Adrenal gland (tissue), 12 donors: Measurements from ENCODE around the gene TLK1. TPM values are rescaled to one million over a fixed set of nuclear protein-coding genes. Genes with fewer than 3 reads are reported as not detected.

Source experiments
- DNase-seq, 7 donors: peaks; one replicate each; pipeline ENCODE4 v3.0.0-alpha.2; 2019 to 2020
- H3K27ac ChIP-seq, 5 donors: fragments of 200-600 bp; sonication (generic) in 4 of 5; 1 replicate in 3 of 5; 2 replicates in 2 of 5; pipeline versions ENCODE4 v1.5.1 to v1.8.0; 2016 to 2020; ENCODE audit warnings: mild to moderate bottlenecking in 1 of 5
- H3K27me3 ChIP-seq: fragments of 200-600 bp; 2 replicates; pipeline ENCODE4 v1.8.0; 2021
- H3K36me3 ChIP-seq, 2 donors: fragments of 200-600 bp; replicated peaks in 1 of 2; 1 replicate in 1 of 2; 2 replicates in 1 of 2; pipeline versions ENCODE4 v1.5.1 to v1.8.0; 2018 to 2022
- H3K4me1 ChIP-seq, 2 donors: fragments of 200-600 bp; replicated peaks in 1 of 2; 1 replicate in 1 of 2; 2 replicates in 1 of 2; pipeline versions ENCODE4 v1.5.1 to v1.8.0; 2018 to 2021
- H3K4me3 ChIP-seq, 4 donors: fragments of 200-600 bp; sonication (generic) in 3 of 4; one replicate each; pipeline ENCODE4 v1.5.1; 2016 to 2018
- H3K9me3 ChIP-seq, 3 donors: fragments of 200-600 bp; sonication (generic) in 1 of 3; replicated peaks in 1 of 3; 1 replicate in 2 of 3; 2 replicates in 1 of 3; pipeline versions ENCODE4 v1.5.1 to v1.8.0; 2016 to 2021
- POLR2A ChIP-seq, 2 donors: fragments of 450-650 bp; IDR thresholded peaks; one replicate each; pipeline ENCODE4 v1.6.1; 2017; ENCODE audit warnings: antibody characterized with exemption in 2 of 2, mild to moderate bottlenecking in 2 of 2, moderate library complexity in 1 of 2
- WGBS, 4 donors: extraction: QIAGEN DNeasy Blood & Tissue Kit in 2 of 4; methylation state at CpG; one replicate each; pipeline versions ENCODE4 v1.1.5 to v1.1.7; 2013 to 2017; 5-methylcytosine and 5-hydroxymethylcytosine counted together
- intact Hi-C, 2 donors: fragments of 100-400 bp; cut with DNase I; formaldehyde crosslinking; loops; one replicate each; pipeline versions ENCODE4 v1.14.1 to v1.15.0; 2022 to 2023
- polyA plus RNA-seq, 3 donors: library from polyadenylated mRNA; stranded (reverse); fragments of 200-250 nt in 2 of 3; fragments of 350-450 nt in 1 of 3; fragmentation: Illumina TruSeq in 1 of 3; extraction: RNeasy Lipid Tissue Mini Kit (QIAGEN cat#74804) in 1 of 3; gene quantifications; one replicate each; pipeline ENCODE4 v1.2.3, GENCODE V29; 2013 to 2014
- total RNA-seq, 9 donors: library from RNA; depleted of rRNA in 4 of 9; stranded (reverse); fragments of >200 nt in 4 of 9; fragments of 120-200 nt in 1 of 9; fragmentation: NEBNext Ultra II Directional in 1 of 9; extraction: Animal tissue kit (Norgen Biotek cat#: 25700) in 1 of 9; gene quantifications; one replicate each; pipeline versions ENCODE4 v1.1.0 to v1.2.4, GENCODE V29; 2013 to 2023
- TF ChIP-seq, protein P1 (sequence below), 6 experiments: fragments of 450-650 bp in 4 of 6; fragments of 200-600 bp in 2 of 6; sonication (generic) in 1 of 6; IDR thresholded peaks; 1 replicate in 5 of 6; 2 replicates in 1 of 6; pipeline versions ENCODE4 v1.5.1 to v1.8.0; 2016 to 2021; ENCODE audit warnings: antibody characterized with exemption in 6 of 6, mild to moderate bottlenecking in 2 of 6, moderate library complexity in 1 of 6
- donor health status: healthy with polysubstance abuse.
- donor health status: Bipolar disorder and iron deficiency.
- donor health status: DM: yes; HTN: yes; CAD: no.
- donor health status: DM: no; HTN: no; CAD: no.
- donor health status: DM: no; HTN: no; CAD: no.
- donor health status: DM: yes; HTN: yes; CAD: no.

The TLK1 gene
- total and polyA plus RNA-seq, 12 donors = 16.5 to 84.0 (median 47.3) TPM

DNA sequence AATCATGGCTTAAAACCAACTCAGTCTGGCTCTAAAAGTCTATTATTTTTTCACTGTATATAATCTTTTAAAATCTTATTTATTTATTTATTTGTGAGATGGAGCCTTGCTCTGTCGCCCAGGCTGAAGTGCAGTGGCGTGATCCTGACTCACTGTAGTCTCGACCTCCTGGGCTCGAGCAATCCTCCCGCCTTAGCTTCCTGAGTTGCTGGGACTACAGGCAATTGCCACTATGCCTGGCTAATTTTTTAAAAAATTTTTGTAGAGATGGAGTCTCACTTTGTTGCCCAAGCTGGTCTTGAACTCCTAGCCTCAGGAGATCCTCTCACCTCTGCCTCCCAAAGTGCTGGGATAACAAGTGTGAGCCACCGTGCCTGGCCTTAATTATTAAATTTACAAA lies 217.1 kb downstream of the TLK1 start:
- TF ChIP-seq, protein P1, sequence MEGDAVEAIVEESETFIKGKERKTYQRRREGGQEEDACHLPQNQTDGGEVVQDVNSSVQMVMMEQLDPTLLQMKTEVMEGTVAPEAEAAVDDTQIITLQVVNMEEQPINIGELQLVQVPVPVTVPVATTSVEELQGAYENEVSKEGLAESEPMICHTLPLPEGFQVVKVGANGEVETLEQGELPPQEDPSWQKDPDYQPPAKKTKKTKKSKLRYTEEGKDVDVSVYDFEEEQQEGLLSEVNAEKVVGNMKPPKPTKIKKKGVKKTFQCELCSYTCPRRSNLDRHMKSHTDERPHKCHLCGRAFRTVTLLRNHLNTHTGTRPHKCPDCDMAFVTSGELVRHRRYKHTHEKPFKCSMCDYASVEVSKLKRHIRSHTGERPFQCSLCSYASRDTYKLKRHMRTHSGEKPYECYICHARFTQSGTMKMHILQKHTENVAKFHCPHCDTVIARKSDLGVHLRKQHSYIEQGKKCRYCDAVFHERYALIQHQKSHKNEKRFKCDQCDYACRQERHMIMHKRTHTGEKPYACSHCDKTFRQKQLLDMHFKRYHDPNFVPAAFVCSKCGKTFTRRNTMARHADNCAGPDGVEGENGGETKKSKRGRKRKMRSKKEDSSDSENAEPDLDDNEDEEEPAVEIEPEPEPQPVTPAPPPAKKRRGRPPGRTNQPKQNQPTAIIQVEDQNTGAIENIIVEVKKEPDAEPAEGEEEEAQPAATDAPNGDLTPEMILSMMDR (IDR thresholded peaks at IDR 0.05) = no peak
- no peak for TF ChIP-seq POLR2A (IDR thresholded peaks at IDR 0.05)
- Histone ChIP-seq H3K4me3 (no peak overlapping the region), H3K4me1 (peaks cover 15 to 75% of the 10 kb centered on the region in 2 donors), H3K36me3 (no peaks in the 10 kb centered on the region), H3K27ac (peak overlapping the region in 3 of 5 donors; percentile 32 to 48 (median 40)), H3K9me3 (no peaks in the 10 kb centered on the region), H3K27me3 (no peaks in the 10 kb centered on the region)
- peak in 1 of 7 donors; percentile 19 for DNase-seq
- intact Hi-C loops = no loop called here
- WGBS, 4 donors = 51 to 84% (median 63%) methylated on average over 5 to 6 of the region's 6 CpGs

DNA sequence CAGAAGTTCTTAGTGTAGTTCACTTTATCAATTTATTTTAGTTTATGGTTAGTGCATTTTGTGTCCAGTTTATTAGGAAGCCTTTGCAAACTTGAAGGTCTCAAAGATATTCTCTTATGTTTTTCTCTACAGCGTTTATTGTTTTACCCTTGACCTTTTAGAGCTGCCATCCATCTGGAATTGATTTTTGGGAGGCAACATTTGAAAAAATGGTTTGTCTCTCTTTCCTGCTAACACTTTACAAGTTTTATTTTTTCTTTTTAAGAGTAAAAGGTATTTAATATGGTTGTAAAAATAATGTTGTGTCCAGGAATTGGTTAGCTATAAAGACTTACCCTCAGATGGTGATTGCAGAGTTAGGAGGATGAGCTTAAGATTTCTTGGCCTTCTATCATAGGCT lies 217.7 kb downstream of the TLK1 start:
- peak overlapping the region in 1 of 4 donors; percentile 6 for H3K4me3 ChIP-seq
- WGBS, 4 donors = 23 to 41% (median 37%) methylated on average over 1 of the region's 1 CpG
- H3K27ac ChIP-seq = peak overlapping the region in 2 of 5 donors; percentile 37 to 40
- H3K4me1 ChIP-seq = peaks cover 15 to 80% of the 10 kb centered on the region in 2 donors
- no peaks in the 10 kb centered on the region for H3K27me3 ChIP-seq
- no peaks in the 10 kb centered on the region for H3K9me3 ChIP-seq
- TF ChIP-seq, protein P1 (IDR thresholded peaks at IDR 0.05) = no peak
- no peak for TF ChIP-seq POLR2A (IDR thresholded peaks at IDR 0.05)
- H3K36me3 ChIP-seq = no peaks in the 10 kb centered on the region
- DNase-seq = no peak
- intact Hi-C loops = no loop called here

DNA sequence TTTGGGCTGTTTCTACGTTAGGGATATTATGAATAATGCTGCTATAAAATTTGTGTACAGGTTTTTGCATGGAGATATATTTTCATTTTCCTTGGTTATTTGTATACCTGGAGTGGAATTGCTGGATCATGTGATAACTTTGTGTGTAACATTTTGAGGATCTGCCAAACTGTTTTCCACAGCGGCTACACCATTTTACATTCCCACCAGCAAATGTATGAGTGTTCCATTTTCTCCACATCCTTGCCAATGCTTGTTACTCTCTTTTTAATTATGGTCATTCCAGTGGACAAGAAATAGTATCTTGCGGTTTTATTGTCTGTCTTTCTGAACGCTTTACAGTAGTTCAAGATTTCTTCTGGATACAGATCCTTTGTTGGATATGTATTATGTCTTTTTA lies 218.1 kb downstream of the TLK1 start:
- TF ChIP-seq POLR2A (IDR thresholded peaks at IDR 0.05) = no peak
- TF ChIP-seq, protein P1 (IDR thresholded peaks at IDR 0.05) = no peak
- Histone ChIP-seq H3K36me3 (no peaks in the 10 kb centered on the region), H3K27ac (peak overlapping the region in 2 of 5 donors; percentile 2 to 37), H3K9me3 (no peaks in the 10 kb centered on the region), H3K4me3 (peak overlapping the region in 1 of 4 donors; percentile 6), H3K4me1 (peaks cover 15 to 84% of the 10 kb centered on the region in 2 donors), H3K27me3 (no peaks in the 10 kb centered on the region)
- WGBS, 4 donors = 55 to 67% (median 58%) methylated on average over 4 of the region's 4 CpGs
- DNase-seq = no peak
- intact Hi-C loops = no loop called here

Other genes starting within 250 kb of the TLK1 start
- 100 to 1,000 TPM in 2 of 9 donors, 10 to 100 TPM in 7; 47.1 to 138 (median 87.9) TPM for gene GORASP2, start 231.6 kb downstream of the TLK1 start, total RNA-seq
- 100 to 1,000 TPM in 1 of 3 donors, 10 to 100 TPM in 2; 25.6 to 201 (median 30.2) TPM for gene GORASP2, start 231.6 kb downstream of the TLK1 start, polyA plus RNA-seq